ENCODE results near the gene SERP2. TPM values are rescaled to one million over a fixed set of nuclear protein-coding genes. Genes with fewer than 3 reads are reported as not detected.

SERP2 gene
- total and polyA plus RNA-seq, 9 of the 15 experiments (the other 6 are each of a cell fraction or from before 2014, with no cell fraction given): 0.13 TPM; not detected in 8

DNA sequence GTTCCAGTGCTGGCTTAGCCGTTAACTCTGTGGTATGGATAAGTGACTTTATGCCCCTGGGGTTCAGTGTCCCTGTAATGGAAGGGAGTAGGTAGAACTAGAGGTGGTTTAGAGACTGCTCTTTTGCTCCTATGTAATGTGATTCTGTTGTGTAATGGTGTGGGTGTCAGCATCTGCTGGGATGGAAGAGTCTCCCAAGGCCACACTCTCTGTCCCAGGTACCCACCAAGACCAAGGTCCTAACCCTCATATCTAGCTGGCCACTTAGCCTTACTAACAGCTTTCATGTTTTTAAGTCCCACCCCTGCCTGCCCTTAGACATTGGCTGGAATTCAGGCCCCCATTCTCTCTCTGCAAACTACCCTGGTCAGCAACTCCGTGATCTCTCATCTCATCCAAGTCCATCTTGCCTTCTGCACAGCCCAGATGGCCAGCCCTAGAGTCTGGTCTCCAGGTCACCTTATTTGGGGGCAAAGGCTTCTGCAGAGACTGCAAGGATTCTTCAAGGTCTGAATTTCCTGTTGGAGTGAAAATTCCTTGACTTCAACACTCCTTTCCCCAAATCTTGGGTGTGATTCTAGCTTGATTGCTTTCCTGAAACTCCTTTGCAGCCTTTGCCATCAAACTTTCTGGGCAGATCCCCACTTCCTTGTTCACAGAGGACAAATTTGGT, 48.4 kb downstream of the SERP2 start:
- BruUV-seq (replicated peaks): no TSS peak
- in situ Hi-C loops (cut with MboI): no loop called here
- intact Hi-C loops (cut with micrococcal nuclease): no loop called here
- no peaks in the 10 kb centered on the region for H3K9me3 ChIP-seq (replicated peaks; ENCODE audit: control insufficient read depth, insufficient read depth, low read depth, low read length)
- no peak overlapping the region for H3K27ac ChIP-seq (ENCODE audit: extremely low read depth, low read depth, low read length)
- no peak overlapping the region for H3K9ac ChIP-seq (ENCODE audit: insufficient read depth in 1 of 2, low read depth in 2 of 2, low read length in 2 of 2)
- ATAC-seq: no peak
- no peaks in the 10 kb centered on the region for H3K79me2 ChIP-seq (ENCODE audit: control insufficient read depth, insufficient read depth, low read length)
- ChIA-PET CTCF (ENCODE audit: low intra/inter-chr PET ratio) (no interaction called here), POLR2A (no interaction called here)
- no peak overlapping the region for H3K4me3 ChIP-seq
- H3K4me2 ChIP-seq (ENCODE audit: insufficient read depth, low read length): no peak overlapping the region
- peaks cover 0 to 4% of the 10 kb centered on the region in 2 experiments; a peak in 4 of 5 replicates for H3K4me1 ChIP-seq (replicated peaks in 1 of 2; ENCODE audit: control insufficient read depth in 2 of 2, insufficient read depth in 2 of 2, low read length in 2 of 2)
- 33% methylated on average over 2 of the region's 2 CpGs for WGBS (ENCODE audit: insufficient coverage, low coverage, missing lambda C conversion rate)
- no peaks in the 10 kb centered on the region for H4K20me1 ChIP-seq (replicated peaks; ENCODE audit: control insufficient read depth, insufficient read depth, low read length)
- H3K36me3 ChIP-seq (ENCODE audit: control insufficient read depth, insufficient read depth, low read length): no peaks in the 10 kb centered on the region
- 0 out of 2 replicates have a peak overlapping the region, but pooled peaks have one; percentile 9 for H2AFZ ChIP-seq (ENCODE audit: low read depth, low read length)
- DNase-seq (ENCODE audit: extremely low read depth in 1 of 4, low spot score in 3 of 4): no peak
- H3K9me1 ChIP-seq (ENCODE audit: control insufficient read depth, insufficient read depth, low read length): no peaks in the 10 kb centered on the region
- no peak for FAIRE-seq
- no peaks in the 10 kb centered on the region for H3K27me3 ChIP-seq (ENCODE audit: control insufficient read depth in 2 of 2, insufficient read depth in 2 of 2, low read length in 2 of 2)
- TF ChIP-seq, protein P1, sequence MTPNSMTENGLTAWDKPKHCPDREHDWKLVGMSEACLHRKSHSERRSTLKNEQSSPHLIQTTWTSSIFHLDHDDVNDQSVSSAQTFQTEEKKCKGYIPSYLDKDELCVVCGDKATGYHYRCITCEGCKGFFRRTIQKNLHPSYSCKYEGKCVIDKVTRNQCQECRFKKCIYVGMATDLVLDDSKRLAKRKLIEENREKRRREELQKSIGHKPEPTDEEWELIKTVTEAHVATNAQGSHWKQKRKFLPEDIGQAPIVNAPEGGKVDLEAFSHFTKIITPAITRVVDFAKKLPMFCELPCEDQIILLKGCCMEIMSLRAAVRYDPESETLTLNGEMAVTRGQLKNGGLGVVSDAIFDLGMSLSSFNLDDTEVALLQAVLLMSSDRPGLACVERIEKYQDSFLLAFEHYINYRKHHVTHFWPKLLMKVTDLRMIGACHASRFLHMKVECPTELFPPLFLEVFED (CRISPR knock-in tag; conservative IDR thresholded peaks at IDR 0.05): no peak
- TF ChIP-seq HSF4 (CRISPR knock-in tag; IDR thresholded peaks at IDR 0.05; ENCODE audit: borderline replicate concordance) (no peak), ATF7 (IDR thresholded peaks at IDR 0.05) (no peak), SREBF2 (CRISPR knock-in tag; IDR thresholded peaks at IDR 0.05) (no peak), NCOA6 (IDR thresholded peaks at IDR 0.05) (no peak), ZNF217 (CRISPR knock-in tag; IDR thresholded peaks at IDR 0.05) (no peak), KDM1A (IDR thresholded peaks at IDR 0.05) (no peak), ARID2 (IDR thresholded peaks at IDR 0.05) (no peak), ZNF311 (CRISPR knock-in tag; IDR thresholded peaks at IDR 0.05) (no peak), ZKSCAN1 (IDR thresholded peaks at IDR 0.05; ENCODE audit: low read depth, low read length) (no peak)
- TF ChIP-seq, protein P2, sequence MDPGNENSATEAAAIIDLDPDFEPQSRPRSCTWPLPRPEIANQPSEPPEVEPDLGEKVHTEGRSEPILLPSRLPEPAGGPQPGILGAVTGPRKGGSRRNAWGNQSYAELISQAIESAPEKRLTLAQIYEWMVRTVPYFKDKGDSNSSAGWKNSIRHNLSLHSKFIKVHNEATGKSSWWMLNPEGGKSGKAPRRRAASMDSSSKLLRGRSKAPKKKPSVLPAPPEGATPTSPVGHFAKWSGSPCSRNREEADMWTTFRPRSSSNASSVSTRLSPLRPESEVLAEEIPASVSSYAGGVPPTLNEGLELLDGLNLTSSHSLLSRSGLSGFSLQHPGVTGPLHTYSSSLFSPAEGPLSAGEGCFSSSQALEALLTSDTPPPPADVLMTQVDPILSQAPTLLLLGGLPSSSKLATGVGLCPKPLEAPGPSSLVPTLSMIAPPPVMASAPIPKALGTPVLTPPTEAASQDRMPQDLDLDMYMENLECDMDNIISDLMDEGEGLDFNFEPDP (CRISPR knock-in tag; IDR thresholded peaks at IDR 0.05): no peak
- TF ChIP-seq, protein P3, sequence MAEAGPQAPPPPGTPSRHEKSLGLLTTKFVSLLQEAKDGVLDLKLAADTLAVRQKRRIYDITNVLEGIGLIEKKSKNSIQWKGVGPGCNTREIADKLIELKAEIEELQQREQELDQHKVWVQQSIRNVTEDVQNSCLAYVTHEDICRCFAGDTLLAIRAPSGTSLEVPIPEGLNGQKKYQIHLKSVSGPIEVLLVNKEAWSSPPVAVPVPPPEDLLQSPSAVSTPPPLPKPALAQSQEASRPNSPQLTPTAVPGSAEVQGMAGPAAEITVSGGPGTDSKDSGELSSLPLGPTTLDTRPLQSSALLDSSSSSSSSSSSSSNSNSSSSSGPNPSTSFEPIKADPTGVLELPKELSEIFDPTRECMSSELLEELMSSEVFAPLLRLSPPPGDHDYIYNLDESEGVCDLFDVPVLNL (CRISPR knock-in tag; IDR thresholded peaks at IDR 0.05; ENCODE audit: low read depth): no peak
- TF ChIP-seq, protein P4, sequence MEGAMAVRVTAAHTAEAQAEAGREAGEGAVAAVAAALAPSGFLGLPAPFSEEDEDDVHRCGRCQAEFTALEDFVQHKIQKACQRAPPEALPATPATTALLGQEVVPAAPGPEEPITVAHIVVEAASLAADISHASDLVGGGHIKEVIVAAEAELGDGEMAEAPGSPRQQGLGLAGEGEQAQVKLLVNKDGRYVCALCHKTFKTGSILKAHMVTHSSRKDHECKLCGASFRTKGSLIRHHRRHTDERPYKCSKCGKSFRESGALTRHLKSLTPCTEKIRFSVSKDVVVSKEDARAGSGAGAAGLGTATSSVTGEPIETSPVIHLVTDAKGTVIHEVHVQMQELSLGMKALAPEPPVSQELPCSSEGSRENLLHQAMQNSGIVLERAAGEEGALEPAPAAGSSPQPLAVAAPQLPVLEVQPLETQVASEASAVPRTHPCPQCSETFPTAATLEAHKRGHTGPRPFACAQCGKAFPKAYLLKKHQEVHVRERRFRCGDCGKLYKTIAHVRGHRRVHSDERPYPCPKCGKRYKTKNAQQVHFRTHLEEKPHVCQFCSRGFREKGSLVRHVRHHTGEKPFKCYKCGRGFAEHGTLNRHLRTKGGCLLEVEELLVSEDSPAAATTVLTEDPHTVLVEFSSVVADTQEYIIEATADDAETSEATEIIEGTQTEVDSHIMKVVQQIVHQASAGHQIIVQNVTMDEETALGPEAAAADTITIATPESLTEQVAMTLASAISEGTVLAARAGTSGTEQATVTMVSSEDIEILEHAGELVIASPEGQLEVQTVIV (CRISPR knock-in tag; IDR thresholded peaks at IDR 0.05; ENCODE audit: borderline replicate concordance): no peak

Data from K562 (cell line).